Epithelial cell of esophagus (primary cell): ENCODE results near the gene RRAS.

Source experiments
- DNase-seq: peaks from one replicate; pipeline ENCODE4 v3.0.0; 2010; ENCODE audit warnings: low read depth
- H3K4me3 ChIP-seq: 2 replicates; pipeline ENCODE4 v1.5.1; 2011; ENCODE audit warnings: mild to moderate bottlenecking, low read length, control low read depth
- TF ChIP-seq, protein P1 (sequence below): IDR thresholded peaks from 2 replicates; pipeline ENCODE4 v1.5.1; 2011; ENCODE audit warnings: low read depth, mild to moderate bottlenecking, low read length, control low read depth, inconsistent platforms; ENCODE audit not compliant: insufficient read depth; ENCODE audit errors: missing control alignments

Gene RRAS

DNA sequence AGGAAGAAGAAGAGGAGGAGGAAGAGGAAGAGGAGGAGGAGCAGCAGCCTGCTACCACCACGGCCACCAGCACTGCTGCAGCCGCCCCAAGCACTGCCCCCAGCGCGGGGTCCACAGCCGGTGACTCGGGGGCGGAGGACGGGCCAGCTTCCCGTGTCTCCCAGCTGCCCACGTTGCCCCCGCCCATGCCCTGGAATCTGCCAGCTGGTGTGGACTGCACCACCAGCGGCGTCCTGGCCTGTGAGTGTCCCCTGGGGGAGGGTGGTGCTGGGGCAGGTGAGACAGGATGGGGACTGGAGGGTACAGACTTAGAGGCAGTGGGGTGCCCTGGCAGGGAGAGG lies 13.5 kb upstream of the RRAS start:
- TF ChIP-seq, protein P1, sequence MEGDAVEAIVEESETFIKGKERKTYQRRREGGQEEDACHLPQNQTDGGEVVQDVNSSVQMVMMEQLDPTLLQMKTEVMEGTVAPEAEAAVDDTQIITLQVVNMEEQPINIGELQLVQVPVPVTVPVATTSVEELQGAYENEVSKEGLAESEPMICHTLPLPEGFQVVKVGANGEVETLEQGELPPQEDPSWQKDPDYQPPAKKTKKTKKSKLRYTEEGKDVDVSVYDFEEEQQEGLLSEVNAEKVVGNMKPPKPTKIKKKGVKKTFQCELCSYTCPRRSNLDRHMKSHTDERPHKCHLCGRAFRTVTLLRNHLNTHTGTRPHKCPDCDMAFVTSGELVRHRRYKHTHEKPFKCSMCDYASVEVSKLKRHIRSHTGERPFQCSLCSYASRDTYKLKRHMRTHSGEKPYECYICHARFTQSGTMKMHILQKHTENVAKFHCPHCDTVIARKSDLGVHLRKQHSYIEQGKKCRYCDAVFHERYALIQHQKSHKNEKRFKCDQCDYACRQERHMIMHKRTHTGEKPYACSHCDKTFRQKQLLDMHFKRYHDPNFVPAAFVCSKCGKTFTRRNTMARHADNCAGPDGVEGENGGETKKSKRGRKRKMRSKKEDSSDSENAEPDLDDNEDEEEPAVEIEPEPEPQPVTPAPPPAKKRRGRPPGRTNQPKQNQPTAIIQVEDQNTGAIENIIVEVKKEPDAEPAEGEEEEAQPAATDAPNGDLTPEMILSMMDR = no peak
- no peak overlapping the region for H3K4me3 ChIP-seq
- no peak for DNase-seq

DNA sequence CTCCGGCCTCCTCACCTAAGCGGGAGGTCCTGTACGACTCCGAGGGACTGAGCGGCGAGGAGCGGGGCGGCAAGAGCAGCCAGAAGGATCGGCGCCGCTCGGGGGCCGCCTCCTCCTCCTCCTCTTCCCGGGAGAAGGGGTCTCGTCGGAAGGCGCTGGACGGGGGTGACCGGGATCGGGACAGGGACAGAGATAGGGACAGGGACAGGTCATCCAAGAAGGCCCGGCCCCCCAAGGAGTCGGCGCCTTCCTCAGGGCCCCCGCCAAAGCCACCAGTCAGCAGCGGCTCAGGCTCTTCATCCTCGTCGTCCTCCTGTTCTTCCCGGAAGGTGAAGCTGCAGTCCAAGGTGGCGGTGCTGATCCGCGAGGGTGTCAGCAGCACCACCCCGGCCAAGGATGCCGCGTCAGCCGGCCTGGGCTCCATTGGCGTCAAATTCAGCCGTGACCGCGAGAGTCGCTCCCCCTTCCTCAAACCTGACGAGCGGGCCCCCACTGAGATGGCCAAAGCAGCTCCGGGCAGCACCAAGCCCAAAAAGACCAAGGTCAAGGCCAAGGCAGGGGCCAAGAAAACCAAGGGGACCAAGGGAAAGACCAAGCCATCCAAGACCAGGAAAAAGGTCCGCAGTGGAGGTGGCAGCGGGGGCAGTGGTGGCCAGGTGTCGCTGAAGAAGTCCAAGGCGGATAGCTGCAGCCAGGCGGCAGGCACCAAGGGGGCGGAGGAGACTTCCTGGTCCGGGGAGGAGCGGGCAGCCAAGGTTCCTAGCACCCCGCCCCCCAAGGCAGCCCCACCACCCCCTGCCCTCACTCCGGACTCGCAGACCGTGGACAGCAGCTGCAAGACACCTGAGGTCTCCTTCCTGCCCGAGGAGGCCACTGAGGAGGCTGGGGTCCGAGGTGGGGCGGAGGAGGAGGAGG lies 12.9 kb upstream of the RRAS start:
- TF ChIP-seq, protein P1 = no peak
- DNase-seq = no peak
- no peak overlapping the region for H3K4me3 ChIP-seq

DNA sequence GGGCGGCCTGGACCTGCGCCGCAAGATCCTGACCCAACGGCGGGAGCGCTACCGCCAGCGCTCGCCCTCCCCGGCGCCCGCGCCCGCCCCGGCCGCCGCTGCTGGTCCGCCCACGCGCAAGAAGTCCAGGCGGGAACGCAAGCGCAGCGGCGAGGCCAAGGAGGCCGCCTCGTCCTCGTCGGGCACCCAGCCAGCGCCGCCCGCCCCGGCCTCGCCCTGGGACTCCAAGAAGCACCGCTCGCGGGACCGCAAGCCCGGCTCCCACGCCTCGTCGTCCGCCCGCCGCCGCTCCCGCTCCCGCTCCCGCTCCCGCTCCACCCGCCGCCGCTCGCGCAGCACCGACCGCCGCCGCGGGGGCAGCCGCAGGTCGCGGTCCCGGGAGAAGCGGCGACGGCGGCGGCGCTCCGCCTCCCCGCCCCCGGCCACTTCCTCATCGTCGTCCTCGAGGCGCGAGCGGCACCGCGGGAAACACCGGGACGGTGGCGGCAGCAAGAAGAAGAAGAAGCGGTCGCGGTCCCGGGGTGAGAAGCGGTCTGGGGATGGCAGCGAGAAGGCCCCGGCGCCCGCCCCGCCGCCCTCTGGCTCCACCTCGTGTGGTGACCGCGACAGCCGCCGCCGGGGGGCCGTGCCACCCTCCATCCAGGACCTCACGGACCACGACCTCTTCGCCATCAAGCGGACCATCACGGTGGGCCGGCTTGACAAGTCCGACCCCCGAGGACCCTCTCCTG lies 12.0 kb upstream of the RRAS start:
- H3K4me3 ChIP-seq = no peak overlapping the region
- TF ChIP-seq, protein P1 = no peak
- no peak for DNase-seq

DNA sequence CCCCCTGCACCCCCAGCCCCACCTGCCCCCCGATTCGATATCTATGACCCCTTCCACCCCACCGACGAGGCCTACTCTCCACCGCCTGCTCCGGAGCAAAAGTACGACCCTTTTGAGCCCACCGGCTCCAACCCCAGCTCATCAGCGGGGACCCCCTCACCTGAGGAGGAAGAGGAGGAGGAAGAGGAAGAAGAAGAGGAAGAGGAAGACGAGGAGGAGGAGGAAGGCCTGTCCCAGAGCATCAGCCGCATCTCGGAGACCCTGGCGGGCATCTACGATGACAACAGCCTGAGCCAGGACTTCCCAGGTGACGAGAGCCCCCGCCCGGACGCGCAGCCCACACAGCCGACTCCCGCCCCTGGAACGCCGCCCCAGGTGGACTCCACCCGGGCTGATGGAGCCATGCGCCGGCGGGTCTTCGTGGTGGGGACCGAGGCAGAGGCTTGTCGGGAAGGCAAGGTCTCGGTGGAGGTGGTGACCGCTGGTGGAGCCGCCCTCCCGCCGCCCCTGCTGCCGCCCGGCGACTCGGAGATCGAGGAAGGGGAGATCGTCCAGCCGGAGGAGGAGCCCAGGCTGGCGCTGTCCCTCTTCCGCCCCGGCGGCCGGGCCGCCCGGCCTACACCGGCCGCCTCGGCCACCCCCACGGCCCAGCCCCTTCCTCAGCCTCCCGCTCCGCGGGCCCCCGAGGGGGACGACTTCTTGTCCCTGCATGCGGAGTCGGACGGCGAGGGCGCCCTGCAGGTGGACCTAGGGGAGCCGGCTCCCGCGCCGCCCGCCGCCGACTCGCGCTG lies 11.3 kb upstream of the RRAS start:
- H3K4me3 ChIP-seq = no peak overlapping the region
- no peak for DNase-seq
- TF ChIP-seq, protein P1 = no peak

DNA sequence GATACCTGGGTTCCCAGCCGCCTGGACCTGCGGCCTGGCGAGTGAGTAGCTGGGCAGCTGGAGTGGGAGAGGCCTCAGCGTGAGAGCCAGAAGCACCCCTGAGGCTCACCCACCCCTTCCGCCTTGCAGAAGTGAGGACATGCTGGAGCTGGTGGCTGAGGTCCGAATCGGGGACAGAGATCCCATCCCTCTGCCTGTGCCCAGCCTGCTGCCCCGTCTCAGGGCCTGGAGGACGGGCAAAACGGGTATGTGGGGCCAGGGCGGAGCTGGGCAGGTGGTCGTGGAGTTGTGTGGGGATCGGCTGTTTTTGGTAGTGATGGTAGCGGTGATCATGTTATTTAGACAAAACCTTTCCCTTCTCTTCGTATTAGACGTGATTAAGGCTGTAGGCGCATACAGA lies 6.6 kb upstream of the RRAS start:
- H3K4me3 ChIP-seq = no peak overlapping the region
- TF ChIP-seq, protein P1 = no peak
- DNase-seq = no peak

DNA sequence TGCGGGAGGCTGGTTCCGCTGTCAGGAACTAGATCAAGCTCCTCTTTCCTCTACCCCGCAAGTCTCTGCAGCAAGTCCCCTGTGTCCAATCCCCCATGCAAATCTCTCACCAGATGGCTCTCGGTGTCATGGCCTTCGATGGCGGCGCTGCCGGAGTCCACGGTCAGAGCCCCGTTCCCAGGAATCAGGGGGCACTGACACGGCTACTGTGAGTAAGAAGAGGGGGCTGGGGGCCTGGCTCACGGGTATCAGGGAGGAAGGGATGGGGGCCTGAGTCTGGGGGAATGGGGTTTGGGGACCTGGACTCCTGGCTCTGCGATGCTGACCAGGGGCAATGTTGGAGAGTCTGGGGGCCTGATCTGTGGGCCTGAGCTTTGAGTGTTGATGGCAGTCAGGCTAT lies 6.1 kb upstream of the RRAS start:
- H3K4me3 ChIP-seq = no peak overlapping the region
- TF ChIP-seq, protein P1 = no peak

More for the DNA sequence above, 6.1 kb upstream of the RRAS start:
- no peak for DNase-seq
